GM13977 (cell line): ENCODE results near the gene LRMDA.

Experiments
- DNase-seq: peaks from one replicate; pipeline ENCODE4 v3.0.0; 2012; ENCODE audit warnings: low spot score
- CTCF ChIP-seq: IDR thresholded peaks from 2 replicates; pipeline ENCODE4 v1.5.1; 2012; ENCODE audit warnings: mild to moderate bottlenecking, control low read depth; ENCODE audit not compliant: insufficient read depth; ENCODE audit errors: extremely low read depth, missing control alignments
- in situ Hi-C: fragments of 300-500 bp; cut with MboI; formaldehyde crosslinking; loops from one replicate; pipeline ENCODE4 v1.12.0; 2022; ENCODE audit warnings: low sequenced_read_pairs, low pct_unique_long_range_greater_than_20kb, mixed read lengths, inconsistent platforms; ENCODE audit not compliant: unreplicated experiment

LRMDA gene

GRCh38 chr10:75994357-75995040, 563.1 kb downstream of the LRMDA start:
- in situ Hi-C loops: no loop called here
- TF ChIP-seq CTCF: no peak
- DNase-seq: no peak

- no peak for DNase-seq
- in situ Hi-C loops: no loop called here
- TF ChIP-seq CTCF: no peak
Measured at GRCh38 chr10:75995041-75995430, 563.6 kb downstream of the LRMDA start.

- in situ Hi-C loops: no loop called here
- no peak for DNase-seq
- TF ChIP-seq CTCF: no peak
Measured at GRCh38 chr10:75995720-75996119, 564.3 kb downstream of the LRMDA start.

GRCh38 chr10:75999001-75999400, 567.6 kb downstream of the LRMDA start:
- in situ Hi-C loops: no loop called here
- no peak for DNase-seq
- TF ChIP-seq CTCF: no peak

GRCh38 chr10:75999515-76000209, 568.2 kb downstream of the LRMDA start:
- DNase-seq: no peak
- in situ Hi-C loops: no loop called here
- no peak for TF ChIP-seq CTCF

GRCh38 chr10:76000550-76000949, 569.1 kb downstream of the LRMDA start:
- no peak for DNase-seq
- in situ Hi-C loops: no loop called here
- no peak for TF ChIP-seq CTCF
